Breast epithelium (tissue), 4 donors: ENCODE measurements around the gene MAD2L1BP. TPM values are rescaled to one million over a fixed set of nuclear protein-coding genes. Genes with fewer than 3 reads are reported as not detected.

ENCODE experiments used
- DNase-seq, 2 donors: peaks; one replicate each; pipeline ENCODE4 v3.0.0-alpha.2; 2019; ENCODE audit warnings: low spot score in 2 of 2
- H3K27ac ChIP-seq, 2 donors: fragments of 200-600 bp; sonication (generic) in 1 of 2; one replicate each; pipeline ENCODE4 v1.5.1; 2016 to 2019; ENCODE audit warnings: mild to moderate bottlenecking in 1 of 2
- H3K27me3 ChIP-seq, 2 donors: fragments of 200-600 bp; sonication (generic) in 1 of 2; one replicate each; pipeline versions ENCODE4 v1.5.1 to v1.6.0; 2017 to 2019; ENCODE audit warnings: control low read depth in 1 of 2, mild to moderate bottlenecking in 1 of 2
- H3K36me3 ChIP-seq: fragments of 200-600 bp; one replicate; pipeline ENCODE4 v1.5.1; 2019
- H3K4me1 ChIP-seq, 2 donors: fragments of 200-600 bp; sonication (generic); one replicate each; pipeline ENCODE4 v1.5.1; 2016 to 2019; ENCODE audit warnings: control low read depth in 1 of 2
- H3K4me3 ChIP-seq, 3 donors: fragments of 200-600 bp; sonication (generic); 1 replicate in 2 of 3; 2 replicates in 1 of 3; pipeline ENCODE4 v1.5.1; 2016 to 2019; ENCODE audit warnings: mild to moderate bottlenecking in 3 of 3, moderate library complexity in 2 of 3
- H3K9me3 ChIP-seq, 2 donors: fragments of 200-600 bp; sonication (generic) in 1 of 2; one replicate each; pipeline ENCODE4 v1.5.1; 2016 to 2019; ENCODE audit warnings: control low read depth in 1 of 2
- CTCF ChIP-seq, 3 donors: fragments of 450-650 bp; IDR thresholded peaks; one replicate each; pipeline ENCODE4 v1.5.1; 2016 to 2017; ENCODE audit warnings: antibody characterized with exemption in 3 of 3, mild to moderate bottlenecking in 3 of 3, moderate library complexity in 3 of 3
- POLR2A ChIP-seq: fragments of 450-650 bp; IDR thresholded peaks from one replicate; pipeline ENCODE4 v1.6.1; 2016; ENCODE audit warnings: antibody characterized with exemption, mild to moderate bottlenecking, moderate library complexity
- POLR2AphosphoS5 ChIP-seq, 3 donors: sonication (generic); formaldehyde crosslinking; IDR thresholded peaks; one replicate each; pipeline ENCODE4 v1.6.1; 2017; ENCODE audit warnings: antibody characterized with exemption in 3 of 3
- intact Hi-C: fragments of 100-400 bp; cut with DNase I; formaldehyde crosslinking; loops from one replicate; pipeline ENCODE4 v1.15.1; 2023; ENCODE audit warnings: low total_unique reads
- total RNA-seq, 3 donors: library from RNA; depleted of rRNA; stranded (reverse); fragments of >200 nt; gene quantifications; one replicate each; pipeline ENCODE4 v1.1.0, GENCODE V29; 2016

Gene MAD2L1BP
- total RNA-seq, 3 donors from 2014 or later: 33.4 to 53.0 (median 33.4) TPM

GRCh38 chr6:43669050-43669921 lies 33.6 kb downstream of the MAD2L1BP start:
- Histone ChIP-seq H3K27me3 (no peaks in the 10 kb centered on the region), H3K36me3 (no peaks in the 10 kb centered on the region), H3K9me3 (no peaks in the 10 kb centered on the region), H3K27ac (peak overlapping the region; percentile 70 to 81), H3K4me3 (no peak overlapping the region), H3K4me1 (peaks cover 3 to 16% of the 10 kb centered on the region in 2 donors)
- peak in 1 of 2 donors; percentile 37 for DNase-seq
- TF ChIP-seq POLR2A (no peak), CTCF (IDR thresholded peaks at IDR 0.05) (no peak), POLR2AphosphoS5 (IDR thresholded peaks at IDR 0.05) (no peak)
- intact Hi-C loops: loop anchor here (5.0 kb wide), 1 partner anchor 98 kb away; no protein-coding TSS in a partner anchor

GRCh38 chr6:43669922-43670622 lies 34.4 kb downstream of the MAD2L1BP start:
- no peaks in the 10 kb centered on the region for H3K27me3 ChIP-seq
- TF ChIP-seq POLR2A (no peak), CTCF (IDR thresholded peaks at IDR 0.05) (no peak), POLR2AphosphoS5 (IDR thresholded peaks at IDR 0.05) (no peak)
- H3K36me3 ChIP-seq: no peaks in the 10 kb centered on the region
- H3K27ac ChIP-seq: peak overlapping the region; percentile 70 to 81
- no peaks in the 10 kb centered on the region for H3K9me3 ChIP-seq
- no peak for DNase-seq
- H3K4me3 ChIP-seq: no peak overlapping the region
- peaks cover 3 to 16% of the 10 kb centered on the region in 2 donors for H3K4me1 ChIP-seq
- intact Hi-C loops: loop anchor here (5.0 kb wide), 1 partner anchor 97 kb away; no protein-coding TSS in a partner anchor

GRCh38 chr6:43670623-43670986 lies 35.0 kb downstream of the MAD2L1BP start:
- no peak for DNase-seq
- no peaks in the 10 kb centered on the region for H3K36me3 ChIP-seq
- no peaks in the 10 kb centered on the region for H3K27me3 ChIP-seq
- H3K4me1 ChIP-seq: peaks cover 3 to 16% of the 10 kb centered on the region in 2 donors
- peak overlapping the region; percentile 70 to 81 for H3K27ac ChIP-seq
- no peak overlapping the region for H3K4me3 ChIP-seq
- no peak for TF ChIP-seq POLR2AphosphoS5 (IDR thresholded peaks at IDR 0.05)
- TF ChIP-seq POLR2A: no peak
- no peak for TF ChIP-seq CTCF (IDR thresholded peaks at IDR 0.05)
- intact Hi-C loops: no loop called here
- H3K9me3 ChIP-seq: no peaks in the 10 kb centered on the region

- intact Hi-C loops: loop anchor here (1.0 kb wide), 1 partner anchor 402 kb away; no protein-coding TSS in a partner anchor
- H3K4me1 ChIP-seq: peaks cover 3 to 16% of the 10 kb centered on the region in 2 donors
- peak overlapping the region; percentile 34 to 70 for H3K27ac ChIP-seq
- H3K36me3 ChIP-seq: no peaks in the 10 kb centered on the region
- H3K27me3 ChIP-seq: no peaks in the 10 kb centered on the region
- DNase-seq: no peak
- H3K4me3 ChIP-seq: no peak overlapping the region
- H3K9me3 ChIP-seq: no peaks in the 10 kb centered on the region
- TF ChIP-seq POLR2A (no peak), POLR2AphosphoS5 (IDR thresholded peaks at IDR 0.05) (no peak), CTCF (IDR thresholded peaks at IDR 0.05) (no peak)
These were observed 35.6 kb downstream of the MAD2L1BP start for GRCh38 chr6:43671011-43671800.
